Measurements from ENCODE around the gene MTR.

Gene MTR

GRCh38 chr1:236916131-236916800 lies 121.2 kb downstream of the MTR start:
- no peak for DNase-seq (ENCODE audit: low read depth, low spot score)
- in situ Hi-C loops (cut with HindIII; ENCODE audit: low sequenced_read_pairs), result no loop called here

GRCh38 chr1:236917448-236917847 lies 122.4 kb downstream of the MTR start:
- in situ Hi-C loops (cut with HindIII; ENCODE audit: low sequenced_read_pairs), result no loop called here
- no peak for DNase-seq (ENCODE audit: low read depth, low spot score)
- TF ChIP-seq CTCF (IDR thresholded peaks at IDR 0.05; ENCODE audit: low read depth, low read length), result no peak
- no peak overlapping the region for H3K4me3 ChIP-seq (ENCODE audit: low read depth, low read length)

More at GRCh38 chr1:236916131-236916800, 121.2 kb downstream of the MTR start:
- no peak overlapping the region for H3K4me3 ChIP-seq (ENCODE audit: low read depth, low read length)
- TF ChIP-seq CTCF (IDR thresholded peaks at IDR 0.05; ENCODE audit: low read depth, low read length), result no peak

- TF ChIP-seq CTCF (IDR thresholded peaks at IDR 0.05; ENCODE audit: low read depth, low read length), result no peak
- no peak for DNase-seq (ENCODE audit: low read depth, low spot score)
- no peak overlapping the region for H3K4me3 ChIP-seq (ENCODE audit: low read depth, low read length)
- in situ Hi-C loops (cut with HindIII; ENCODE audit: low sequenced_read_pairs), result no loop called here
Measured at GRCh38 chr1:236920286-236920894, 125.3 kb downstream of the MTR start.

GRCh38 chr1:236921610-236922009 lies 126.5 kb downstream of the MTR start:
- TF ChIP-seq CTCF (IDR thresholded peaks at IDR 0.05; ENCODE audit: low read depth, low read length), result no peak
- H3K4me3 ChIP-seq (ENCODE audit: low read depth, low read length), result no peak overlapping the region
- in situ Hi-C loops (cut with HindIII; ENCODE audit: low sequenced_read_pairs), result no loop called here
- DNase-seq (ENCODE audit: low read depth, low spot score), result no peak

GRCh38 chr1:236922190-236922589 lies 127.1 kb downstream of the MTR start:
- no peak for TF ChIP-seq CTCF (IDR thresholded peaks at IDR 0.05; ENCODE audit: low read depth, low read length)
- in situ Hi-C loops (cut with HindIII; ENCODE audit: low sequenced_read_pairs), result no loop called here
- no peak for DNase-seq (ENCODE audit: low read depth, low spot score)
- H3K4me3 ChIP-seq (ENCODE audit: low read depth, low read length), result no peak overlapping the region

GRCh38 chr1:236925386-236925785 lies 130.3 kb downstream of the MTR start:
- no peak for DNase-seq (ENCODE audit: low read depth, low spot score)
- in situ Hi-C loops (cut with HindIII; ENCODE audit: low sequenced_read_pairs), result no loop called here
- TF ChIP-seq CTCF (IDR thresholded peaks at IDR 0.05; ENCODE audit: low read depth, low read length), result no peak
- no peak overlapping the region for H3K4me3 ChIP-seq (ENCODE audit: low read depth, low read length)
